Ectodermal cell (in vitro differentiated cells): ENCODE data around the gene NEDD9.

Experiments
- H3K27ac ChIP-seq: 2 replicates; pipeline ENCODE4 v1.7.0; 2013; ENCODE audit warnings: mild to moderate bottlenecking, low read depth, low read length; ENCODE audit not compliant: insufficient read depth, poor library complexity, severe bottlenecking
- H3K27me3 ChIP-seq: 2 replicates; pipeline ENCODE4 v1.7.0; 2013; ENCODE audit warnings: mild to moderate bottlenecking, low read length; ENCODE audit not compliant: insufficient read depth, control insufficient read depth, poor library complexity, severe bottlenecking
- H3K36me3 ChIP-seq: one replicate; pipeline ENCODE4 v1.7.0; 2013; ENCODE audit warnings: low read length; ENCODE audit not compliant: control insufficient read depth, insufficient read depth
- H3K4me1 ChIP-seq: one replicate; pipeline ENCODE4 v1.7.0; 2013; ENCODE audit warnings: low read length; ENCODE audit not compliant: control insufficient read depth, insufficient read depth
- H3K4me3 ChIP-seq: 2 replicates; pipeline ENCODE4 v1.7.0; 2013; ENCODE audit warnings: low read depth, low read length, control low read depth; ENCODE audit not compliant: insufficient read depth
- H3K9me3 ChIP-seq: 2 replicates; pipeline ENCODE4 v1.7.0; 2013; ENCODE audit warnings: mild to moderate bottlenecking, low read length, moderate library complexity; ENCODE audit not compliant: control insufficient read depth
- WGBS, 2 experiments: methylation state at CpG; one replicate each; pipeline ENCODE4 v1.1.7; 2013; ENCODE audit warnings: missing lambda C conversion rate in 2 of 2; 5-methylcytosine and 5-hydroxymethylcytosine counted together

Gene NEDD9

DNA sequence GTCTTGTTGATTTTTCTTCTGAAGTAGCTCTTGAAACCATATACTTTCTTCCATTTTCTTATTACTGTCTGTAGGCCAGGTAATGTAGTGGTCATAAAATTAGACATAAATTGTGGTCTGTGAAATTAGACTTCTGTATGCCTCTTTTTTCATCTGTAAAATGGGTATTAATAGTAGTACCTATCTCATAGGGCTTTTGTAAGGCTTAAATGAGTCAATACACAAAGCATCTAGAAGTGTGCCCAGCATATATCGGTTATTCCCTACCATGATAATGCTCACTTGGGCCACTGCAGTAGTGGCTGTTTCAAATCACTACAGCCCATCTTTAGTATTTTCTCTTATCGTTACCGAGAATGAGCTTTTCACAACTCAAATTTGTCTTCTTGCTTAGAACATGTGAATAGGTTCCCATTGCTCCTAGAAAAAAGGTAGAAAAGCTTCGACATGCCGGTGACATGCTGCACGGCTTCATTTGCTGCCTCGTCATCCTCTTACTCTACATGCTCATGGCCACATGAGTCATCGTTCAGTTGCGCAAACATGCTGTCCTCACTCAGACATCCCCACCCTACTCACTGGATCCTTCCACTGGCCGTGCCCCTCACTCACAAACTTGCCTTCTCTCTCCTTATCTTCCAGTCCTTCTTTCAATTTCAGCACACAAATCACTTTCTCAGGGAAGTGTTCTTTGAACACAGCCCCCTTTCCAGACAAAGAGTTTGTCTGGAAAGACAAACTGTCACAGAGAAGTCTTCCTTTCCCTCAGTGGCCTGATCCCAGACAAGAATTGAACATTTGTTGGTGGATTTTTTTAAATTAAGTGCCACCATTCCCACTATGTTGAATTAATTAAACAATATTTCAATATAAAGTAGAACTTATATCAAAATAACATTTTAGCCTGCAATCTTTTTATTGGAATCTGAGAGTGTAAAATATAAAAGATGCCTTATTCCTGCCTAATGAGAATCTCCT, 88.8 kb downstream of the NEDD9 start:
- Histone ChIP-seq H3K27me3 (no peaks in the 10 kb centered on the region), H3K4me3 (no peak overlapping the region), H3K9me3 (no peaks in the 10 kb centered on the region), H3K27ac (no peak overlapping the region), H3K36me3 (no peaks in the 10 kb centered on the region), H3K4me1 (no peaks in the 10 kb centered on the region)
- 92 to 93% methylated on average over 10 of the region's 10 CpGs for WGBS, 2 experiments

DNA sequence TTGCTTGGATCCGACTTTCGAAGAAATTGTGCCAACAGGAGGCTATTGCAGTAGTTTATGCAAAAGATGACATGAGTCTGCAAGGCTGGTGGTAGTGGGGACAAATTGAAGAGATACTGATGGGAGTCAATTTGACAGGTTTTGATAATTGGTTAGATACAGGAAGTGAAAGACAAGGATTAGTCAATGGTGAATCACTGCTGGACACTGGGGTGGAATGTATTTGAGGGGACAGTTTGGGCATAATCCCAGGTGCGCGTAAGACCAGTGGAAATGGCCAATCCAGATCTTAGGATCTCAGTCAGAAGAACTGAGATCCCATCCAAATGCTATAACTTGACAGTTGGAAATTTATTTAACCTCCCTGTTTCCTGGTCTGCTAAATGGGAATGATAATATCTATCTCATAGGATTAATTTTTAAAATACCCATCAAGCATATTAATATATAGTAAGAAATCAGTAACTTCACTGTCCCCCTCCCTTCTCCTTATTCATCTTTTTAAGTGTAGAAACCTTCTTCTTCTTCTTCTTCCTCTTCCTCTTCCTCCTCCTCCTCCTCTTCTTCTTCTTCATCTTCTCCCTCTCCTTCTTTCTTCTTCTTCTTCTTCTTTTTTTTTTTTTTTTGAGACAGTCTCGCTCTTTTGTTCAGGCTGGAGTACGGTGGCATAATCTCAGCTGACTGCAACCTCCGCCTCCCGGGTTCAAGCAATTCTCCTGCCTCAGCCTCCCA, 90.0 kb downstream of the NEDD9 start:
- Histone ChIP-seq H3K27ac (no peak overlapping the region), H3K27me3 (no peaks in the 10 kb centered on the region), H3K36me3 (no peaks in the 10 kb centered on the region), H3K4me3 (no peak overlapping the region), H3K4me1 (no peaks in the 10 kb centered on the region), H3K9me3 (no peaks in the 10 kb centered on the region)
- 93 to 95% methylated on average over 8 of the region's 8 CpGs for WGBS, 2 experiments

DNA sequence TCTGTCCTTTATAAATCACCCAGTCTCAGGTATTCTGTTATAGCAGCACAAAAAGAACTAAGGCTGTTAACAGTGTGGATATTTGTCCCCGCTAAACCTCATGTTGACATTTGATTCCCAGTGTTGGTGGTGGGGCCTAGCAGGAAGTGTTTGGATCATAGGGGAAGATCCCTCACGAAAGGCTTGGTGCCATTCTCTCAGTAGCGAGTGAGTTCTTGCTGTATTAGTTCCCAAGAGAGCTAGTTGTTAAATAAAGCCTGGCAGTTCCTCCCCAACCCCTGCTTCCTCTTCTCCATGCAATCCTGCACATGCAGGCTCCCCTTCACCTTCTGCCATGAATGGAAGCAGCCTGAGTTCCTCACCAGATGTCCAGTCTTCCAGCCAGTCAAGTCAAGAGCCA, 91.2 kb downstream of the NEDD9 start:
- Histone ChIP-seq H3K27ac (no peak overlapping the region), H3K9me3 (no peaks in the 10 kb centered on the region), H3K36me3 (no peaks in the 10 kb centered on the region), H3K4me3 (no peak overlapping the region), H3K4me1 (no peaks in the 10 kb centered on the region), H3K27me3 (no peaks in the 10 kb centered on the region)
- WGBS, 2 experiments, result 88 to 93% methylated on average over 3 of the region's 3 CpGs

DNA sequence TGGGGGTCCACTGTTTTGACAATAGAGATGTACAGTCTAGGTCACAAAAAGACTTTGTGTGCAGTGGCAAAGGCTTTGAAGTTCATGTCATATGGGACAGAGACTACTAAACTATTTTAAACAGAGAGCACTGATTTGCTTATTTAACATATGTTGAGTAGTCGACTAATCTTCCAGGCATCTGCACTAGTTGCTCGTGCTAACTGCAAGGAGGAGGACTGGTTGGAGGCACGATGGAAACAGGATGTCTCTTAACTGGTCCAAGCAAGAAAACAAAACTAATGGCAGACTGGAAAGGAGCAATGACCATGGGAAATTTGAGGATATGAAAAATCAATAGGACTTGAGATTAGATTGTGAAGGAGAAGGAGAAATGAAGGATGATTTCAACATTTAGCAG, 92.4 kb downstream of the NEDD9 start:
- no peaks in the 10 kb centered on the region for H3K4me1 ChIP-seq

DNA sequence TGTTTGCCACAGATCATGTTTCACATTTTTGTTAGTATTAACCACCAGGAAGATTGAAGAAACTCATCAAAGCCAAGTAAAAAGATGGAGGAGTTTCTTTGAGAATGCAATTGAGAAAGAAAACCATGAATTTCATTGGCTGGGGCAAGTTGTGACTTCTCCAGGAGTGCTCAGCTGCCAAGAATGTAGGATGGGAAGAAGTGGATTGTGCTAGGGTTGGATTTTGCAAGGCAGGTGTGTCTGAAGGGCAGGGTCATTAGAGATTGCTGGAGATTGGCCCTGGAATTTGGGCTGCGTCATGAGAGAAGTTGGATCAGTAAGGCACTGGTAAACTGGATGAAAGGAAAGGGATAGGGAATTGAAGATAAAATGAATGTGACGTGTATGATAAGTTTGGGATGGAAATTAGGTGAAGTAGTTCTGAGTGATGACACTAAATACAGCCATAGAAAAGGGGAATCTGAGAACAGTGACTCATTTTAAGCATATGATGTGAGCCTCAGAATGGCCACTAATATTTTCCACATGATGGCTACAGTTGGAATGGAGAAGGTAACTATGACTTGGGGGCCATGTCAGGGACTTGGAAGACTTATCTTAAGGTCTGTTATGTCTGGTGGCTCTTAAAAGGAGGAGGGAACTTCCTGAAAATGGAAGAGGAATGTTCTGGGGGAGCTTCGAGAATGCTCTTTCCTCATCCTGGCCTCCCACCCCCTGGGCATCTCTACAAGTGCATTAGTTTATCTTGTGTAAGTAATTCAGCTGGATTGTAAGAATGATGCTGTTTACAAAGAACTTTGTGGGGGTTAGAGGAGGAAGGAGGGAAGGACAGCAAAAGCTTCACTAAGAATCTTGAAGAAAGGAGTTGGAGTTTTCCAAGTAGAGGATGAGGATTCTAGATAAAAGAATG, 93.2 kb downstream of the NEDD9 start:
- Histone ChIP-seq H3K27me3 (no peaks in the 10 kb centered on the region), H3K36me3 (no peaks in the 10 kb centered on the region), H3K4me3 (no peak overlapping the region), H3K27ac (no peak overlapping the region), H3K9me3 (no peaks in the 10 kb centered on the region), H3K4me1 (no peaks in the 10 kb centered on the region)
- WGBS, 2 experiments, result 94 to 96% methylated on average over 3 of the region's 3 CpGs

More for the DNA sequence above, 92.4 kb downstream of the NEDD9 start:
- no peaks in the 10 kb centered on the region for H3K9me3 ChIP-seq
- no peaks in the 10 kb centered on the region for H3K36me3 ChIP-seq
- H3K27ac ChIP-seq, result no peak overlapping the region
- no peaks in the 10 kb centered on the region for H3K27me3 ChIP-seq
- 90 to 91% methylated on average over 3 of the region's 3 CpGs for WGBS, 2 experiments
- H3K4me3 ChIP-seq, result no peak overlapping the region

DNA sequence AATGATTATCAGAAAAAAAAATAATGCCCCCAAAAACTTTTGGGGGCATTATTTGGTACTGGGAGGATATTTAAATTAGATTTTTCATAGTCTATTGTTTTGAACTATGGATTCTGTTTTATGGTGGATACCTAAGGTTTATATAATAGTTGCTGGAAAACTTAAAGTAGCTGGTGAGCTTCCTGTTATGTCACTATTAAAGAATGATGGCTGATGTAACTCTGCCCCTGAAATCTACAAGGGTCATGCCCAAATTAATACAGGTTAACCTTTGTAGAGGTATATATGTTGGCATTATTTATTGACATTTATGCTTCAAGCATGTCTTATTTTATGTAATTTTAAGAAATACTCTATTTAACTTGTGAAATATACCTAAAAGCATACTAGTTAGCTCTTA, 95.7 kb downstream of the NEDD9 start:
- Histone ChIP-seq H3K4me3 (no peak overlapping the region), H3K36me3 (no peaks in the 10 kb centered on the region), H3K27ac (no peak overlapping the region), H3K9me3 (no peaks in the 10 kb centered on the region), H3K4me1 (no peaks in the 10 kb centered on the region), H3K27me3 (no peaks in the 10 kb centered on the region)
